ENCODE data around the gene VDAC2.

VDAC2 gene

DNA sequence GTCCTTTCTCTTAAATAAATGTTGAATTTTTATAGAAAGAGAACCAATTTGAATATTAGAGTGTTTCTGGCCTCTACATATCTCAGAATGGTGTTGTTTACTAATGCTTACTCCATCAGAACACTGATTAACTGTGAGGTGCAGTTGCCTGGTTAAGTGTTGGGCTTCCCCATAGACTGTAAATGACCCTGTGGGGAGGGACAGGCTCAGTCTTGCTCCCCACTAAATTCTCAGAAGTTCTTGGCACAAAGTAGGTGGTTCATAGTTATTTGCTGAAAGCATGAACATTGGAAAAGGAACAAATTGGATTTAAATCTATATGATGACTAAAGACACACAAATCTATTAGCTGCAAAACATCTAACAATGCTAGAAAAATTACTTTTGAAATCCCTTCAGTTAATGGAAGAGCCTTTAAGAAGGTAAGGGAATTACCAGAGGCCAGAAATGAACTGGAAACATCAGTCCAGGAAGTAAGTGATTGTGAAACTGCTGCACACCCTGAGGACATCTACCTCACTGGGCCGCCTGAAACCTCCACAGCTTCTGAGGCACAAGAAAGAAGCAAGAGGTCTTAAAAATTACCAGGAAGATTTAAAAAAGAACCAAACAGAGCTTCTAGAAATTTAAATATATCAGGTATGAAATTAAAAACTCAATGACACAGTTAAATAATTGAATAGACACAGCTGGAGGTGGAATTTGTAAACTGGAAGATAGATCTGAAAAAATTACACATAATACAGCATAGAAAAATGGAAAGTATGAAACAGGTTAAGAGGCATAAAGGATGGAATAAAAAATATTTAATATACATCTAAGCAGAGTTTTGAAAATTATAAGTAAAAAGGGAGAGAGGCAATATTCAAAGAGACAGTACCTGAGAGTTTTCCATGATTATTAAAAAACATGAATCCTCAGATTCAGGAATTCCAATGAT lies 43.0 kb downstream of the VDAC2 start:
- no peak for DNase-seq (ENCODE audit: low spot score)

DNA sequence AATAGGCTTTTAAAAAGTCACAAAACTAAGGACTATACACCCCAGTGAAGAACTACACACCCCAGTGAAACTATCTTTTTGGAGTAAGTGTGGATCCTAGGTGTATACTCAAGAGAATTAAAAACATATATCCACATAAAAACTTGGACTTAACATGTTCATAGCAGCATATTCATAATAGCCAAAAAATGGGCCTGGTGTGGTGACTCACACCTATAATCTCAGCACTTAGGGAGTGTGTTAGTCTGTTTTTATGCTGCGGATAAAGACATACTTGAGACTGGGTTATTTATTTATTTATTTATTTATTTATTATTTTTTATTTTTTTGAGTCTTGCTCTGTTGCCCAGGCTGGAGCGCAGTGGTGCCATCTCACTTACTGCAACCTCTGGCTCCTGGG lies 44.1 kb downstream of the VDAC2 start:
- no peak for DNase-seq (ENCODE audit: low spot score)

DNA sequence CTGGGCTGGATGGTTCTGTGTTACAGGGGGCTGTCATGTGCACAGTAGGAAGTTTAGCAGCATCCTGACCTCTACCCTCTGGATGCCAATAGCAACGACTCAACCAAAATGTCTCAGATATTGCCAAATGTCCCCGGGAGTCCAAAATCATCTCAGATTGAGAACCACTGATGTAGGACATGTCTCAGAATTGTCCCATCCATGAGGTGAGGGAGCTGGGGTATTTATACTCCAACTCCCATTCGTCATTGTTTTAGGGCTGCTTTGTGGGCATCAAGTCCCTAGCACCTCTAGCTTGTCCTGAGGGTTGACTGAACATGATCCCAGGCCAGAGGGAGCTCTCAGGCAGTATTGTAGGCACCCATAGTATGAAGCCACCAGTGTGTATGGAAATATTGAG lies 50.4 kb downstream of the VDAC2 start:
- DNase-seq (ENCODE audit: low spot score) = no peak

DNA sequence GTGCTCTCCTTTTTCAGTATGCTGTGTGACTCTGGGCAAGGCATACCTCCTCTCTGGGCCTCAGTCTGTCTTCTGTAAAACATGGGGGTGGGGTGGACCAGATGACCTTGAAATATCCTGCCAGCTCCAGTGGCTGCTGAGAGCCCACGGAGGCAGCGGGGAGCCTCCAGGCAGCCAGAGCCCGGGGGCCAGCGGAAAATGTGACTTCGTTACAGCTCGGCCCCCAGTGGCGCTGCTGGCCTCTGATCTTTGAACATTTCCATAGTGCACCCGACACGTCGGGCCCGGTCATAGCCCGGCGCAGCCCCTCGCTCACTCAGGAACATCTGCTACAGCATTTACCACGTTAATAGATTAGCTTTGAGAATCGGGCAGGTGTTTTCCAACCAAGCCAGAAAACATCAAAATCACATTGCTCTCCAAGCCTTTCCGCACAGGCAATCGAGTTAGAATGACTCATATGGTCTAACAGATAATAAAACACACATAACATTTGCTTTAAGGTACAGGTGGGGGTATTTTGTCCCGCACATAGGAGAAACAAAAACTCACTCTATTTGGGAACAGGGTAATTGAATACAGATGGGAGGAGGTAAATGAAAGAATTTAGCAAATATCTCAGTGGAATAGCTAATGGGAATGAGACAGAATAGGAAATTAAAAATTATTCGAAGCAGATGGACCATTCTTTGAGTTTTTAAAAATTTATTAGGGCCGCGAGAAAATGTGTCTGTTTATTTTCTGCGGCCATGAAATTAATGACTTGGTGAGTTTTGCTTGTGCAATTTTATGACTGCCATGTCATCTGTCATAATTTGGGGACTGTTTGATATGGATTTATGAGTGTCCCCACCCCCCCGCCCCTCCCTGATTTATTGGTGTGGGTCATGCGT lies 51.5 kb downstream of the VDAC2 start:
- DNase-seq (ENCODE audit: low spot score) = peak; percentile 7

DNA sequence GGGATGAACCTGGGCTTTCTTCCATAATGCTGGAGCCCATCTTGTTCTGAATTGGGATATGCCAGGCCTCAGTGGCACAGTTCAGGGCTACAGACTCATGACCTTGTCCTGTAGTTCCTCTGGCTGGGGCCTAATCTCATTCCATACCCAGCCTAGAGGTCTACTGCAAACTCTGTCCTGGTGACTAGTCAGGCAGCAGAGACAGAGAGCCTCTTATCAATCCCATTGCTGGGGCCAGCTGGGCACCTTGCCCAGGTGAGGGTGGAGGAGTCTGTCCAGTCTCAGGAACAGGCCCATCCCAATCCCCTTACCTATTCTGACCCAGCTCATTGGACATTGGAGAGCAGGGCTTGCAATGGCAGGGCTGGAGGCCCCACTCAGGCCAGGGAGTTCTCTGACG lies 53.2 kb downstream of the VDAC2 start:
- DNase-seq (ENCODE audit: low spot score) = no peak

DNA sequence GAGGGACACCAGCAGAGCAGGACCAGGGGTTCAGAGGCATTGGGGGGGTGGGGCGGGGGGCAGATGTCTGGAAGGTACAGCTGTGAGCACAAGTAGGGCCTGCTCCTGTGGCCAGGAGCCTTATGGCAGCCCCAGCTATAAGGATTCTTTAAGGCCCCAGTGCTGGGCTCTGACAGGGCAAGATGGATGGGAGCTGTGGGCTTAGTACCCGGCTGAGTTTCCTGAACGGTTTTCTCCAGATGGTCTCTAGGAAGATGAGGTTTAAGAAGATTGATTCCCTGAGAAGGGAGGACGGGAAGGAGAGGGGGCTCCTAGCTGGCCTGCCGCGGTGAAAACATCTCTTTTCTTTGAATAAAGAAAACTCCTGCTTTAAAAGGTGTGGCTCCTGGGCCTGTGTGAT lies 55.3 kb downstream of the VDAC2 start:
- no peak for DNase-seq (ENCODE audit: low spot score)

DNA sequence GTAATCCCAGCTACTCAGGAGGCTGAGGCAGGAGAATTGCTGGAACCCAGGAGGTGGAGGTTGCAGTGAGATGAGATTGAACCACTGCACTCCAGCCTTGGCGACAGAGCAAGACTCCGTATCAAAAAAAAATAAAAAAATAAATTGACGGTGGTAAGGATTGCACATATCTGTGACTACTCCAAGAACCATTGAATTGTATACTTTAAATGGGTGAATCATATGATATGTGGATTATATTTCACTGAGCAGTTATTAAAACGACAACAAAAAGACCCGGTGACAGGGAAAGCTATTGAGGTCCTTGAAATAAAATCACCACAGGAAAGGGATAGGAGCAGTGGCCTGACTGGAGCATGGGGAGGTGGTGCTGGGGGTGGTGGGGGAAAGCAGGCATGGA lies 56.3 kb downstream of the VDAC2 start:
- DNase-seq (ENCODE audit: low spot score) = no peak

DNA sequence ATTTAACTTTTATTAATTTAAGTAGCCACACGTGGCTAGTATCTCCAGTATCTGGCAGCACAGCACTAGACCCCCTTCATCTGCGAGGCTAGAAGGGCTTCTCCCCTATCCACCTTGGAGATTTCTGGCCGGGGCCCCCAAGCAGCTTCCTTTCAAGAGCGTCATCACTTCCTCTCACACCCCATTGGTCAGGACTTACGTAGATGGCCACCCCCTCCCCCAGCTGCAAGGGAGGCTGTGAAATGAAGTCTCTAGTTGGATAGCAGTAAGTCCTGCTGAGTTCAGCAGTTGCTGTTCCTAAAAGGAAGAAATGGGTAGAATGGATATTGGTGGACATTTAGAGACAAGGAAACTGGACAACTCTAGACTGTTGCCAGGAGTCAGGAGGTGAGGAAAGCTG lies 59.0 kb downstream of the VDAC2 start:
- no peak for DNase-seq (ENCODE audit: low spot score)

DNA sequence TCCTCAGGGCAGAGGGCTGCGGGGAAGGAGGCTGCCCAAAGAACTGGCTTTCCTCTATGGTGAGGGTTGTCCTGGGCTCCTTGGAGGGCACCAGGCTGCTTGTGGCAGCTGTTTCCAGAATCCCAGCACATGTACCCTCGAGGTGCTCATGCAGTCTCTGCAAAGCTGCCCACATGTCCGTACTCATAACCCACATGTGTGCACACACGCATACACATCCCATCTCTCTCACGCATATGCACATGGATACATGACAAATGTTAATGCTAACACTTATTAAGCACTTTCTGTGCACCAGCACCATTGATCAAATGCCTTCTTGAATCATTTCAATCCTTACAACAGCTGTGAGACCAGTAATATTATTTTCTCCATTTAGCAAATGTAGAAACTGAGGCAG lies 61.5 kb downstream of the VDAC2 start:
- no peak for DNase-seq (ENCODE audit: low spot score)

DNA sequence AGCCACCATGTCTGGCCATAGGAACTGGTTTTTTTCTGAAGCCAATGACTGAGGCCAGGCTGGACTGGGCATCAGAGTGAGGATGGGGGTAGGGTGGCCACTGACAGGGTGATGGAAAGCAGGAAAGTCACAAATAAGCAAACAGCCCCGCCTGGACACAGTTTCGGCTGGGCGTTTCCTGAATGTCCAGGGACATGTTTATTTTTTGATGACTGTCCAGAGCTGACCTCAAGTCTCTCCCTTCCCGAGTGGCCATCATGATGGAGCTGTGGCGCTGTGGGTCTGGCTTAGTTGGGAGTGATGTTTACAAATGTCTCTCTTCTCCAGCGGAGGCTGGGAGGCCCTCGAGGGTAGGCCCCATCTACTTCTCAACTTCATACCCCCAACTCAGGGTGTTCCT lies 62.3 kb downstream of the VDAC2 start:
- peak; percentile 22 for DNase-seq (ENCODE audit: low spot score)

DNA sequence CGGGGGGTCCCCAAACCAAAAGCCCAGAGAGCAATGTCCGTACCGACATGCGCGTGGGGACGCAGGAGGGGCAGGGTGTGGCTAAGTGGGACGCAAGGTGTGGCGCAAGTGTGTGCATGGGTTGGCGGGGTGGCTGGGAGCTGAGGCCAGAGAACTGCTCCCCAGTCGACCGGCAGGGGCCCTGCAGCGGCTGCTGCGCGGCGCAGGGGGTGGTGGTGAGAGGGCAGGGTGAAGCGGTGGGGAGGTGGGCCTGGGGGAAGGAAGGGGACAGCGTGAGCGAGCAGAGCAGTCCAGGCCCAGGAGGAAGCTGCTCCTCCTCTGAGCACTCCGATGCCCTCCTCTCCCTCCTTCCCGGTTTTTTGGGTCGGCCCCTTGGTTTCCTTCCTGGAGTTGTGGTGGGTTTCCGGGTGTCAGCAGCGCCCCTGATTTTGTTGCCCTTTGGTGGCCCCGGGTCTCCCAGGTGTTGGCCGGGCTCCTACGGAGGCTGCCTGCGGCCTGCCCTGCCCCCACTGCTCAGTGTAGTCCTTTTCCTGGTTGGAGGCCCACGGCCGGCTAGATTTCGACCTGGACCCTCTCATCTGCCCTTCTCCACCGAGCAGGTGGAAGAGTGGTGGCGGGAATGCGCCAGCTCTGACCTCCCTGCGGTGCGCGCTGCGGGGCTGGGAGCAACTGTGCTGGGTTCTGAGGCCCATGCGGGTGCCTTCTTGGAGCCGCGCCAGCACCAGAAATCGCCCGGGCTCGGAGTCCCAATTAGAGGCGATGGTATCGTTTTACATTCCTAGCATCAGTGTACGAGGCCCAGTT lies 65.7 kb downstream of the VDAC2 start:
- DNase-seq (ENCODE audit: low spot score) = no peak

DNA sequence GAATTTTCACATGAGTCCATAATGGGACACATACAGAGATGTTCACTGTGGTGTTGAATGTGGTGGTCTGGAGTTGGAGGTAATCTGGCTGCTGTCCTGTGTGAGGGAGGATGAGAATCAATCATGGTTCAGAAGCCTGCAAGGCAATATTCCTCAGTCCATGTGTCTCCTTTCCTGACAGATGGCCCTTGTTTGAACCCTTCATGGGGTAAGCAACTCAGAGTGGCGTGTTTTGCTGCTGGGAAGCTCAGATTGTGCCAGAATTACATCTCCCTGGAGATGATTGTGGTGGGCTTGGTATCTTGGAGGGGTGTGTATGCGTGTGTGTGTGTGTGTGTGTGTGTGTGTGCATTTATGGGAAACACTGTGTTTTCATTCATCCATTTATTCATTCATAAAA lies 69.6 kb downstream of the VDAC2 start:
- no peak for DNase-seq (ENCODE audit: low spot score)

Data from kidney tubule cell (primary cell).